Measurements from ENCODE around the gene A2M.

DNA sequence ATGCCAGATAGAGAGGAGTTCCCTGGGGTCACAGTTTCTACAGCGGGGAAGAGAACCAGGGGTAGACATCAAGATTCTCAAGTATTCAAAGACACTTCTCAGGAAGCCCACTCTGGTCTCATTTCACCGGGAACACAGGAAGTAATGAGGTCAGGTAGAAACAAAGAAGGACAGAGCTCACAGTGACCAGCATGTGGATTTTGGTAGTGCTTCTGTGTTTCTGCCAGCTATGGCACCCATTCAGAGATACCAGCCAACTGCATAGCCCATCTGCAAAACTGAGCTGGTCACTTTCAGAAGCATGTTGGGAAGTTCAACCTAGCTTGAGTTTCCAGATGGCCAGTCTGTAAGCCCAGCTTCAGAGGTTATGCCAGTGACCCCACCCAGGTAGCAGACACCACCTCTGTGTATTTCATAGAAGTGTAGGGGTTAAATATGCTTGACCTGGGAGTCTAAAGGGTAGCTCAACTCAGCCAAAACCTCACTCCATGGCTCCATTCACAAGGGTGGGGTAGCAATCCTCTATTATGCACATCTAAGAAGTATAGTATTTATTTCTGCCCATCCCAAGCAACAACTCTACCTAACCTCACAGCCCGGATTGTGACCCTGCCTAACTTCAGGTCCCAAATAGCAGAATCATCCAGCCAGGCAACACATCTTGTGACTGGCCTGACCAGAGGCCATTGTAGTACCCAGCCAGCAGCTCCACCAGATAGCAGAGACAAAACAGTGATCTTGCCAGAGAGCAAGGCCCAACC lies 33.9 kb downstream of the A2M start:
- TF ChIP-seq, protein P1, sequence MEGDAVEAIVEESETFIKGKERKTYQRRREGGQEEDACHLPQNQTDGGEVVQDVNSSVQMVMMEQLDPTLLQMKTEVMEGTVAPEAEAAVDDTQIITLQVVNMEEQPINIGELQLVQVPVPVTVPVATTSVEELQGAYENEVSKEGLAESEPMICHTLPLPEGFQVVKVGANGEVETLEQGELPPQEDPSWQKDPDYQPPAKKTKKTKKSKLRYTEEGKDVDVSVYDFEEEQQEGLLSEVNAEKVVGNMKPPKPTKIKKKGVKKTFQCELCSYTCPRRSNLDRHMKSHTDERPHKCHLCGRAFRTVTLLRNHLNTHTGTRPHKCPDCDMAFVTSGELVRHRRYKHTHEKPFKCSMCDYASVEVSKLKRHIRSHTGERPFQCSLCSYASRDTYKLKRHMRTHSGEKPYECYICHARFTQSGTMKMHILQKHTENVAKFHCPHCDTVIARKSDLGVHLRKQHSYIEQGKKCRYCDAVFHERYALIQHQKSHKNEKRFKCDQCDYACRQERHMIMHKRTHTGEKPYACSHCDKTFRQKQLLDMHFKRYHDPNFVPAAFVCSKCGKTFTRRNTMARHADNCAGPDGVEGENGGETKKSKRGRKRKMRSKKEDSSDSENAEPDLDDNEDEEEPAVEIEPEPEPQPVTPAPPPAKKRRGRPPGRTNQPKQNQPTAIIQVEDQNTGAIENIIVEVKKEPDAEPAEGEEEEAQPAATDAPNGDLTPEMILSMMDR (conservative IDR thresholded peaks at IDR 0.05), result no peak
- no peak for TF ChIP-seq EZH2 (IDR thresholded peaks at IDR 0.05; ENCODE audit: low read depth)

Measured in PC-9 (cell line).